HG02970 (cell line): ENCODE results near the gene PHKB.
"Not testable (repeated sequence)": the region's sequence is repeated elsewhere in the genome, so short reads cannot be mapped to it uniquely, and the experiment has no call there.

ENCODE experiments used
- ATAC-seq: cut with Tn5 transposase; IDR thresholded peaks from one replicate; pipeline ENCODE4 v1.9.1; 2021; ENCODE audit warnings: mild to moderate bottlenecking, moderate library complexity, moderate number of reproducible peaks; ENCODE audit not compliant: unreplicated experiment, low FRiP score

The PHKB gene

GRCh38 chr16:47499700-47500264, 38.7 kb downstream of the PHKB start:
- ATAC-seq, result no peak

DNA sequence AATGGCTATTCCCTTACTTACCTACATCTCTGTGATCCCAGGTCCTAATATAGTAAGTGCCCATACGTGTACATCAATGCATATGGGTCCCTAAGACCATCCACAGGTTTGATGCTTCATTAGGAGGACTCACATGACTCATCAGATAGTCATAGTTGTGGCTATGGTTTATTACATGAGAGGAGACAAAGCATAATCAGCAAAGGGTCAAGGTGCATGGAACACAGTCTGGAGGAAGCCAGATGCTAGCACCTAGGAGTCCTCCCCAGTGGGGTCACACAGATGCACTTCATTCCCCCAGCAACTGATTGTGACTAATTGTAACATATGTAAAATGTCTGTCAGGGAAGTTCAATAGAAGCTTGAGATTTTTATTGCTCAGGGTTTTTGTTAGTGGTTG, 42.8 kb downstream of the PHKB start:
- no peak for ATAC-seq

- no peak for ATAC-seq
Observed at GRCh38 chr16:47504599-47504998, 43.5 kb downstream of the PHKB start.

- no peak for ATAC-seq
Observed at GRCh38 chr16:47506800-47507199, 45.7 kb downstream of the PHKB start.

DNA sequence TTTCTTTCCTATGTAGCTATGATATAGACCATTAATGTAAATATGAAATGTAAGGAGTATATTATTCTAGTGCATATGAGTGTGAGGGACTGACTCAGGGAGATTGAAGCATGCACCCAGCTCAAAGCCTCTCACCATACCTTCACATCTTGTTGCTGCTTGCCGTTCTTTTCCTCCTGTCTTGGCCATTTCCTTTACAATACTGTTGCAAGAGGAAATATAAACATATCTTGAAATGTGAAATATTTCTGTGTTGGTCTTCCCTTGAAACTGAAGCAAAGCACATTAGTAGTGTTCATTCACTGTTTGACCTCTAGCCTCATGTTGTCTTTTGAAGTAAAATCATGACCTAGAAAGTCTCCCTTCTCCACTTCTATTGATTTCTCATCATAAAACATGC, 46.6 kb downstream of the PHKB start:
- ATAC-seq, result no peak

DNA sequence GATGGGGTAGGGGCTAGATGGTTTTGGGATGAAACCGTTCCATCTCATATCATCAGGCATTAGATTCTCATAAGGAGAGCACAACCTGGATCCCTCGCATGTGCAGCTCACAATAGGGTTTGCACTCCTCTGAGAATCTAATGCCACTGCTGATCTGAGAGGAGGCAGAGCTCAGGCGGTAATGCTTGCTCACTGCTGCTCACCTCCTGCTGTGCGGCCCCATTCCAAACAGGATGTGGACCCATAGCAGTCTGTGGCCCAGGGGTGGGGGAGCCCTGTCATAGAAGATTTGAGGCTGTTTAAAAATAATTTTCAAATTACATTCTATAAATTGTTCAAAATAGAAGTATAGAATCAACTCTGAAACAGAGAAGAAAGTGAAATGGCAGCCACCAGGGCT, 50.8 kb downstream of the PHKB start:
- no peak for ATAC-seq

- ATAC-seq, result no peak
Observed at GRCh38 chr16:47519037-47519436, 57.9 kb downstream of the PHKB start.

GRCh38 chr16:47519546-47519945, 58.4 kb downstream of the PHKB start:
- no peak for ATAC-seq

GRCh38 chr16:47519996-47520679, 59.0 kb downstream of the PHKB start:
- ATAC-seq, result no peak

- peak; percentile 95 for ATAC-seq
Observed at GRCh38 chr16:47523342-47524006, 62.3 kb downstream of the PHKB start.

DNA sequence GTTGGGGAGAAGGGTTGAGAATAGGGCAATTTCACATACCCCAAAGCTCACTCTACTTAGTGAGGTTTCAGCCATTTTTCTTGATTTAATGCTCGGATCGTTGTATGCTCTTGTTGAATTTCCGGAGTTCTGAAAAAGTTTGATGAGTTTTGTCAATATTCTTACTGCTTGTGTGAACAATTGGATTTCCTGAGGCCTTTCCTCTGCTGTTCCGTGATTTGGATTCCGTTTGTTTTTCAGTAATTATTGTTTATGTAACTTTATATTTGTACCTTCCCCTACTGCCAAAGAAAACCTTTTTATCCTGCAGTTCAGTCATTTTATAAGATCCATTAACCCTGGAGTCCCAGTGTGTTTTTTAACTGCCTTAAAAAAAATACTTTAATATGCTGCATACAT, 62.9 kb downstream of the PHKB start:
- ATAC-seq, result no peak

DNA sequence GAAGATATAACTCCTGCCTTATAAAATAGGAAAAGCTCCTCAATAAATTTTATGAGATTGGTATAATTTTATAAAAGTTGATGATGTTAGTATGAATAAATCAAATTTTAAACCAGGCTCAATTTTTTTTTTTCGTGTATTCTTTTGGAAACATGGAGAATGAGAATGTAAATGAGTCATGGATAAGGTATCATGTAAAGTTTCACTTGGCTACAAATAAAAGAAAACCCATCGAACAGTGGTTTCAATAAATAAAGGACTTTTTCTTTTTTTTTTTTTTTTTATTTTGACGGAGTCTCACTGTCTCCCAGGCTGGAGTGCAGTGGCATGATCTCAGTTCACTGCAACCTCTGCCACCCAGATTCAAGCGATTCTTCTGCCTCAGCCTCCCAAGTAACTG, 67.3 kb downstream of the PHKB start:
- ATAC-seq, result no peak

DNA sequence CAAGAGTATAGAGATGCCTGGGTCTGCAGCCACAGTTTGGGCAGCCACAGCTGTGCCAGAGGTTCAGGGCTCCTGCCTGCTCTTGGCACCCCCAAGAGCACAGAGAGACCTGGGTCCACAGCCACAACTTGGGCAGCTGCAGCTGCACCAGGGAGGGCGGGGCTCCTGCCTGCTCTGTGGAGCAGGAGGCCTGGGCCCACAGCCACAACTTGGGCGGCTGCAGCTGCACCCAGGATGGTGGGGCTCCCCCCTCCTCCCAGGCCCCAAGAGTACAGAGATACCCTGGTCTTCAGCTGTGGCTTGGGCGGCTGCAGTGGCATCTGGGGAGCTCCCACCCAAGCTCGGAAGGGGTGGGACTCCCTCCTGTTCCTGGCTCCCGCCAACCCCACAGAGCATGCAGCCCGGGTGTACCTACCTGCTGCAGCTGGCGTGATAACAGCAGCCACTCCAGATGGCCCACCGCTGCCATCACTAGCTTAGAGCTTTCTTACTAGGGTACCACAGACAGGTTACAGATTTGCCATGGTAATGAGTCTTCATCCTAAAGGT, 72.7 kb downstream of the PHKB start:
- ATAC-seq, result no peak

- ATAC-seq, result no peak
Observed at GRCh38 chr16:47538472-47538871, 77.3 kb downstream of the PHKB start.

- not testable (repeated sequence) for ATAC-seq
Observed at GRCh38 chr16:47539707-47540670, 78.9 kb downstream of the PHKB start.

GRCh38 chr16:47541135-47541534, 80.0 kb downstream of the PHKB start:
- ATAC-seq, result not testable (repeated sequence)

DNA sequence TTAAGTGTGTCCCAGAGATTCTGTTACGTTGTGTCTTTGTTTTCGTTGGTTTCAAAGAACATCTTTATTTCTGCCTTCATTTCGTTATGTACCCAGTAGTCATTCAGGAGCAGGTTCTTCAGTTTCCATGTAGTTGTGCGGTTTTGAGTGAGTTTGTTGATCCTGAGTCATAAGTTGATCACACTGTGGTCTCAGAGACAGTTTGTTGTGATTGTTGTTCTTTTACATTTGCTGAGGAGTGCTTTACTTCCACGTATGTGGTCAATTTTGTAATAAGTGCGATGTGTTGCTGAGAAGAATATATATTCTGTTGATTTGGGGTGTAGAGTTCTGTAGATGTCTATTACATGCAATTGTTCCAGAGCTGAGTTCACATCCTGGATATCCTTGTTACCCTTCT, 83.1 kb downstream of the PHKB start:
- ATAC-seq, result not testable (repeated sequence)

GRCh38 chr16:47551185-47551584, 90.1 kb downstream of the PHKB start:
- ATAC-seq, result not testable (repeated sequence)

DNA sequence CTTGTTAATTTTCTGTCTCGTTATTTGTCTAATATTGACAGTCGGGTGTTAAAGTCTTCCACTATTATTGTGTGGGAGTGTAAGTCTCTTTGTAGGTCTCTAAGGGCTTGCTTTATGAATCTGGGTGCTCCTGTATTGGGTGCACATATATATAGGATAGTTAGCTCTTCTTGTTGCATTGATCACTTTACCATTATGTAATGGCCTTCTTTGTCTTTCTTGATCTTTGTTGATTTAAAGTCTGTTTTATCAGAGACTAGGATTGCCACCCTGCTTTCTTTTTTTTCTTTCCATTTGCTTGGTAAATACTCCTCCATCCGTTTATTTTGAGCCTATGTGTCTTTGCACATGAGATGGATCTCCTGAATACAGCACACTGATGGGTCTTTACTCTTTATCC, 90.6 kb downstream of the PHKB start:
- ATAC-seq, result not testable (repeated sequence)

GRCh38 chr16:47553853-47554564, 92.9 kb downstream of the PHKB start:
- ATAC-seq, result no peak
